Measurements from ENCODE around the gene SEC61B. TPM values are rescaled to one million over a fixed set of nuclear protein-coding genes. Genes with fewer than 3 reads are reported as not detected.
"Not testable (repeated sequence)": the region's sequence is repeated elsewhere in the genome, so short reads cannot be mapped to it uniquely, and the experiment has no call there.

Gene SEC61B
- total RNA-seq, 2 donors from 2014 or later = 105 to 127 TPM

- no peak for ATAC-seq
- no peak for DNase-seq (ENCODE audit: low spot score in 2 of 2)
These were observed 34.8 kb upstream of the SEC61B start for GRCh38 chr9:99187311-99187710.

GRCh38 chr9:99189186-99189585 is 32.9 kb upstream of the SEC61B start:
- Mint-ChIP-seq H3K27ac (no peak overlapping the region), H3K36me3 (no peaks in the 10 kb centered on the region), H3K9me3 (no peaks in the 10 kb centered on the region)
- no peak for ATAC-seq
- DNase-seq (ENCODE audit: low spot score in 2 of 2) = no peak

More at GRCh38 chr9:99187311-99187710, 34.8 kb upstream of the SEC61B start:
- H3K36me3 Mint-ChIP-seq = no peaks in the 10 kb centered on the region
- no peak overlapping the region for H3K27ac Mint-ChIP-seq
- no peaks in the 10 kb centered on the region for H3K9me3 Mint-ChIP-seq

GRCh38 chr9:99189887-99190596 is 32.0 kb upstream of the SEC61B start:
- DNase-seq (ENCODE audit: low spot score in 2 of 2) (no peak), ATAC-seq (no peak)
- H3K27ac Mint-ChIP-seq = peak overlapping the region in 1 of 2 donors; percentile 58
- no peaks in the 10 kb centered on the region for H3K9me3 Mint-ChIP-seq
- H3K36me3 Mint-ChIP-seq = no peaks in the 10 kb centered on the region

DNA sequence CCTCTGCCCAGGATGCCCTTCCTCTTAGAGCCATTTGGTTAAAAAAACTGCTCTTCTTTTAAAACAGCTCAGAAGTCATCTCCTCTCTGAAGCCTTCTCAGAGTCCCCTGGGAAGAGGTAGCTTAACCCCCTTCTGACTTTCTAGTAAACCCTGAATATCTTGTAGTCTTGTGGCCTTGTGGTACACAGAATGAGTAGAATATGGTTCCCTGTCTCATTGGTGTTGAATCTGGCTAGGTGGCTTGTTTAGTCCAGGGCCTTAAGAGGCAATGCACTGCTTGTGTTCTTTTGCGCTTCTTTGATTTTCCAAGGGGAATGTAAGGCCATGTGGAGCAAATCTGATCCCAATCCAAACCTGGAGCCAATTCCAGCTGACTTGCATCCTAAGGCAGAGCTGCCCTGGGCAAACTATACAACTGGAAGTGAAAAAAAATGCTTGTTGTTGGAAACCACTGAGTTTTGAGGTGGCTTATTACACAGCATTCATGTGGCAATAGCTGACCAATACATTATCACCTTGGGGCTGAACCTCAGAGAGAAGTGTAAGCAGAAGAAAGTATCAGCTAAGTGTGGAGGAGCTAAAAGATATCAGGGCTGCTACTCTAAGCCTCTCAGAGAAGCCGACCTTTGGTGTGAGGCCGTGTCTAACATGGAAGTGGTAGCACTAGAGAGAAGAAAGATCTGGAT is 31.3 kb upstream of the SEC61B start:
- no peak for ATAC-seq
- no peaks in the 10 kb centered on the region for H3K9me3 Mint-ChIP-seq
- no peak for DNase-seq (ENCODE audit: low spot score in 2 of 2)

DNA sequence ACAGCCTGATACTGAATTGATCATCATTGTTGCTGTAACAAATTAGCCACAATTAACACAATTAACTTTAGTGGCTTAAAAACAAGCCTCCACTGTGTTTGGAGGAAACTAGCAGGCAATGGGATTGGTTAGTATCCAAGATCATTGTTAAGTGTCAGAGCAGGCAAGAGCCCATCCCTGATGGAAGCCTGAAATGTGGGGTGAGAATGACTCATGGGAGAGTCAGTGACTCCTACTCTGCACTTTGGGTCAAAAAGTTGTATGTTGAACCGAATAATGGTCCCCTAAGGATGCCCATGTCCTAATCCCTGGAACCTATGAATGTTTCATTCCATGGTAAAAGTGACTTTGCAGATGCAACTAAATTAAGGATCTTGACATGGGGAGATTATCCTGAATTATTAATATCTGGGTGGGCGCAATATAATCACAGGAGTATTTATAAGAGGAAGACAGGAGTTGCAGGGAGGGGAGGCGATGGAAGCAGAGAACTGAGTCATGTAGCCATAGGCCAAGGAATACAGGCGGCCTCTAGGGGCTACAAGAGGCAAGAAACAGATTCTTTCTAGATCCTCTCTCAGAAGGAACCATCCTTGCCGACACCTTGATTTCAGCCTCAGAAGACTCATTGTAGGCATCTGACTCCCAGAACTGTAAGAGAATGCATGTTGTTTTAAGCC is 29.2 kb upstream of the SEC61B start:
- DNase-seq (ENCODE audit: low spot score in 2 of 2) (no peak), ATAC-seq (no peak)
- H3K27ac Mint-ChIP-seq = no peak overlapping the region
- H3K9me3 Mint-ChIP-seq = no peaks in the 10 kb centered on the region
- no peaks in the 10 kb centered on the region for H3K36me3 Mint-ChIP-seq

More for the DNA sequence above, 31.3 kb upstream of the SEC61B start:
- Mint-ChIP-seq H3K27ac (peak overlapping the region in 1 of 2 donors; percentile 58), H3K36me3 (no peaks in the 10 kb centered on the region)

DNA sequence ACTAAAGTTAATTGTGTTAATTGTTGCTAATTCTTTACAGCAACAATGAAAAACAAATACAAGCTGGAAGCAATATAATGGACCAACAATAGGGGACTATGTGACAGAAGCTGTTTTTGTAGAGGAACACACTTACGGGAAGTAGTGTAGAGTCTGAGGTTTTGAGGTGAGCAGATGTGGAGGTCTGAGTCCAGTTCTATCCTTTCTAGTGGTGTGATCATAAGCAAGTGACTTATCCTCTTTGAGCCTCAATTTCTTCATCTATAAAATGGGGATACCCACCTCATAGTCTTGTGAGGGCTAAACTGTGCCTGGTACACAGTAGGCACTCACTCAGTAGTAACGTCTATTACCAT is 28.6 kb upstream of the SEC61B start:
- ATAC-seq (no peak), DNase-seq (ENCODE audit: low spot score in 2 of 2) (no peak)
- Mint-ChIP-seq H3K36me3 (no peaks in the 10 kb centered on the region), H3K27ac (no peak overlapping the region), H3K9me3 (no peaks in the 10 kb centered on the region)

- H3K9me3 Mint-ChIP-seq; DNase-seq (ENCODE audit: low spot score in 2 of 2); H3K36me3 Mint-ChIP-seq; ATAC-seq; H3K27ac Mint-ChIP-seq: not testable (repeated sequence)
These were observed 25.6 kb upstream of the SEC61B start for GRCh38 chr9:99196484-99196883.

- no peaks in the 10 kb centered on the region for H3K9me3 Mint-ChIP-seq
- ATAC-seq = no peak
- no peak for DNase-seq (ENCODE audit: low spot score in 2 of 2)
- no peaks in the 10 kb centered on the region for H3K36me3 Mint-ChIP-seq
- no peak overlapping the region for H3K27ac Mint-ChIP-seq
These were observed 24.9 kb upstream of the SEC61B start for GRCh38 chr9:99197124-99197630.

DNA sequence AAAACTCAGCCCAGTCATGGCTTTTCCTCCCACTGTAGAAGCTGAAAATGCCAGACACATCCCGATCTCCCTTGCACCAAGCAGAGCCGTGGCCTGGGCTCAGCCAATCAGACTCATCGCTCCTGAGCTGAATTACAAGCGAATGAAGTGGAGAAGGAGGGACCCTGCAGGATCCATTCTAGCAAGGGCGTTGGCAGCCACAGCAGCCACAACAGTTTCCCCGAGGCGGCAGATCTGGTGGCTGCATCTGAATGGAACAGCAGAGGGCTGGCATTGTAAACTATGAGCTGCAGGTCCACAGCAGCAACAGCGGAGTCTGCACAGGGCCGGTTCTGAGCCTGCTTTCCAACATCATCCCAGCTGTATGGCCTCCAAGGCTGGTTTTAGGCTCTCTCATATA is 24.1 kb upstream of the SEC61B start:
- H3K27ac Mint-ChIP-seq = no peak overlapping the region
- ATAC-seq = no peak
- no peak for DNase-seq (ENCODE audit: low spot score in 2 of 2)
- no peaks in the 10 kb centered on the region for H3K9me3 Mint-ChIP-seq
- H3K36me3 Mint-ChIP-seq = no peaks in the 10 kb centered on the region

GRCh38 chr9:99199938-99200539 is 22.0 kb upstream of the SEC61B start:
- Mint-ChIP-seq H3K9me3 (no peaks in the 10 kb centered on the region), H3K36me3 (no peaks in the 10 kb centered on the region), H3K27ac (no peak overlapping the region)
- DNase-seq (ENCODE audit: low spot score in 2 of 2) = no peak
- ATAC-seq = no peak

DNA sequence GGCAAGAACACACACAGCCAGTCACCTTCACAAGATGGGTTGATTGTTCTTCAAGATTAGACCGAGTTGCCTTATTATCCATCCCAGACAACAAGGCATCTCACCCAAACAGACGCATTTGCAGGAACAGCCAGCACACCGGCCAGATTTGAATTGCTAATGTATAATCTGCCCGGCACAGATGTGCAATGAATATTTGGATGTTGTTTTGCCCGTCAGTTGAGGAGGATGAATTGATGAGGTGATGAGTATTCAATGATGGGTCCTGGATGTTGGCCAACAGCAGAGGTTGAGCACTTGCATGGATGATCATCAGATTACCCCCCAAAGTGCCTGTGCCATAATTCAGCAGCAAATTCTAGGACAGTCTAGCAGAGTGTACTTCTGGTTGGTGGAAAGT is 20.5 kb upstream of the SEC61B start:
- DNase-seq (ENCODE audit: low spot score in 2 of 2) = no peak
- H3K9me3 Mint-ChIP-seq = peaks cover 0 to 5% of the 10 kb centered on the region in 2 donors
- ATAC-seq = no peak
- H3K27ac Mint-ChIP-seq = no peak overlapping the region
- peaks cover 0 to 4% of the 10 kb centered on the region in 2 donors for H3K36me3 Mint-ChIP-seq

DNA sequence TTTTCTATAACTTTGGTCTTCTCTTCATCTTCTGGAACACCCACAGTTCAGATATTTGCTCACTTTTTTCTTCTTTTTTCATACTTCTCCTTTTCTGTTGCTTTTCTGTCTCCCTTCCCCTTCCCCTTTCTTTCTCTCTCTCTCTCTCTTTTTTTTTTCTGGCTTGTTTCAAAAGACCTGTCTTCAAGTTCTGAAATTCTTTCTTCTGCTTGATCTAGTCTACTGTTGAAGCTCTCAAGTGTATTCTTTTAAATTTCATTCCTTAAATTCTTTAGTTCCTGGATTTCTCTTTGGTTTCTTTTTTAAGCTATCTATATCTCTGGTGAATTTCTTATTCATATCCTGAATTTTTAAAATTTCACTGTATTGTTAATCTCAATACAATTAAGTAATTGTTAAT is 11.5 kb upstream of the SEC61B start:
- Mint-ChIP-seq H3K36me3 (peaks cover 3 to 18% of the 10 kb centered on the region in 2 donors), H3K27ac (no peak overlapping the region), H3K9me3 (peaks cover 7 to 41% of the 10 kb centered on the region in 2 donors)
- ATAC-seq (no peak), DNase-seq (ENCODE audit: low spot score in 2 of 2) (no peak)

DNA sequence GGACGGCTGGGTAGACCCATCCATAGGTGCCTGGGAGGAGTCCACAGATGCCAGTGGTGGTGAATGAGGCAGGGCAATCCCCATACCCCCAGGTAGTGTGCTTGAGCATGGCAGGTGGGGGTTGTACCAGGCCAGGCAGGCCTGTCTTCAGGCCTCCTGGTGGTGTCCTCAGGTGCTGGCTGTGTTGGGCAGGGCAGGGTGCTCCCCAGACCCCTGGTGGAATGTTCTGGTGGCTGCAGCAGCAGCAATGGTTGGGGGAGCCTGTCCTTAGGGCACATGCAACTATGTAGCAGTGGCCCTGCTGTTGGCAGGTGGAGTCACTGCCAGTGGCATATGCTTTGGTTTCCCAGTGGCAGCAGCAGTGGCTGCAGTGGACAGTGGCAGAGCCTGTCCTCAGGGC is 10.3 kb upstream of the SEC61B start:
- Mint-ChIP-seq H3K27ac (no peak overlapping the region), H3K9me3 (peaks cover 7 to 37% of the 10 kb centered on the region in 2 donors), H3K36me3 (peaks cover 0 to 22% of the 10 kb centered on the region in 2 donors)
- peak in 1 of 2 donors; percentile 40 for ATAC-seq
- no peak for DNase-seq (ENCODE audit: low spot score in 2 of 2)

DNA sequence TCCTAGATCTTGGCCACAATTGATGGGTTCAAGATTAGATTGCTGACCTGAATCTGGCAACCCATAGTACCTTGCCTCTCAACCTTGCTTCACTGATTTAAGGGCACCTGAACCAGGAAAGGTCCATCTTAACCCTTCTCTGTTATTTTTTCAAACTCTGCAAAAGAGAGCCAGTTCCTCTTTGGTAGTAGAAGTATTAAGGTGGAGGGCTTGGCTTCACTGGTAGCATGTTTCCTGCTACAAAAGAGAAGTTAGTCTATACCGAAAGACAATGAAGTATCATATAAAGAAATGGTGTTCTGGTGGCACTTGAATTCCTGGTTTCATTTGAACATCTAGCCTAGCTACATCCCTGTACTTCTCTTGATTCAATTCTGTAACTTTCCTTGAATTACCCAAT is 8.9 kb upstream of the SEC61B start:
- Mint-ChIP-seq H3K27ac (no peak overlapping the region), H3K9me3 (peaks cover 7 to 27% of the 10 kb centered on the region in 2 donors), H3K36me3 (peaks cover 4 to 36% of the 10 kb centered on the region in 2 donors)
- ATAC-seq (no peak), DNase-seq (ENCODE audit: low spot score in 2 of 2) (no peak)

DNA sequence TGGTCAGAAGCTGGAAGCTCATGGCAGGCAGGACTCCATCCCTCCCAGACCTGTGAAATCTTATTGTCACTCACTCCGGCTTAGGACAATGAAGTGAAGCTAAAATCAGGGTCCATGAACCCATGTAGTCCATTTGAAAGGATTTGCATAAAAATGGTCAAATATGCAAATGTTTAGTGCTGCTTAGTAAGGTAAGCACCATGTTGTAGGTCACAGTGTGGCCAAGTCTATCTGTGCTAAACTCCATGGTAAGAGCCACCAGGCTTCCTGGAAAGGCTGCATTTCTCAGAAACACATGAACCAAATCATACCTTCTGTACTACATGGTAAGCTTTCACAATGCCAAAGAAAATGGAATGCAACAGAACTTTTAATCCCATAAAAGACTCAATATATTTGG is 6.0 kb upstream of the SEC61B start:
- ATAC-seq (no peak), DNase-seq (ENCODE audit: low spot score in 2 of 2) (no peak)
- H3K27ac Mint-ChIP-seq = no peak overlapping the region
- peaks cover 0 to 12% of the 10 kb centered on the region in 2 donors for H3K9me3 Mint-ChIP-seq
- H3K36me3 Mint-ChIP-seq = peaks cover 17 to 34% of the 10 kb centered on the region in 2 donors

DNA sequence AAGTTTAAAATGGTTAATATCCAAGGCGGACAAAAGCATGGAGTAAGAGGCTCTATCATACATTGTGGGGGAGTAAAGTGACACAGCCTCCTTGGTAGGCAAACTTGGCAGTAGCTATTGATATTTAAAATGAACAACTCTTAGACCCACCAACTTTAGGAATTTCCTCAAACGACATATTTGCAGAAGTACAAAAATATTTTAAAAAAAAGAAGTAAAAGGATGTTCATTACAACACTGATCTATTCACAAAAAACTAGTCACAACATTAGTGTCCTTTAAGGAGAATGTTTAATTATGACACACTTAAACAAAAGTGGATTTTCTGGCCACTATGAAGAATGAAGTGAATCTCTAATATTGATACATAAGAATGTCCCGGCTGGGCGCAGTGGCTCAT is 2.1 kb upstream of the SEC61B start:
- Mint-ChIP-seq H3K9me3 (no peaks in the 10 kb centered on the region), H3K36me3 (peaks cover 39 to 48% of the 10 kb centered on the region in 2 donors), H3K27ac (peak overlapping the region in 1 of 2 donors; percentile 46)
- ATAC-seq = no peak
- DNase-seq (ENCODE audit: low spot score in 2 of 2) = no peak

DNA sequence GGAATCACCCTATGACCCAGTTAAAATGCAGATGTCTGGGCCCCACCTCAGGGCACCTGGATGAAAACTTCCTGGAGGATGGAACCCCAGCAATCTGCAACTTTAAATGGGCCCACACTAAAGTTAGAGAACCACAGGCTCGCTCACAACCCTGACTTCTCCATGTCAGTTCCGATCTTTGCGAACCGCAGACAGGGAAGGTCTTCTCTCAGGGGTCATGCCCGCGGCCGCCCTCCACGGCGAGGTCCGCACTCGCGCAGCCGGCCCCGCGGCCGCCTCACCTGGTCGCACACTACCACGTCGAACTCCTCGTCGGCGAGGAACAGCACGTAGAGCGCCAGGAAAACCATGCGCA is 839 bp upstream of the SEC61B start:
- H3K36me3 Mint-ChIP-seq = peaks cover 39 to 41% of the 10 kb centered on the region in 2 donors
- H3K9me3 Mint-ChIP-seq = no peaks in the 10 kb centered on the region
- peak overlapping the region; percentile 90 to 98 for H3K27ac Mint-ChIP-seq
- no peak for ATAC-seq
- DNase-seq (ENCODE audit: low spot score in 2 of 2) = no peak
